Measurements from ENCODE around the gene IFT88. TPM values are rescaled to one million over a fixed set of nuclear protein-coding genes. Genes with fewer than 3 reads are reported as not detected.

IFT88 gene
- total RNA-seq, 1 experiment from 2014 or later = 5.2 TPM

DNA sequence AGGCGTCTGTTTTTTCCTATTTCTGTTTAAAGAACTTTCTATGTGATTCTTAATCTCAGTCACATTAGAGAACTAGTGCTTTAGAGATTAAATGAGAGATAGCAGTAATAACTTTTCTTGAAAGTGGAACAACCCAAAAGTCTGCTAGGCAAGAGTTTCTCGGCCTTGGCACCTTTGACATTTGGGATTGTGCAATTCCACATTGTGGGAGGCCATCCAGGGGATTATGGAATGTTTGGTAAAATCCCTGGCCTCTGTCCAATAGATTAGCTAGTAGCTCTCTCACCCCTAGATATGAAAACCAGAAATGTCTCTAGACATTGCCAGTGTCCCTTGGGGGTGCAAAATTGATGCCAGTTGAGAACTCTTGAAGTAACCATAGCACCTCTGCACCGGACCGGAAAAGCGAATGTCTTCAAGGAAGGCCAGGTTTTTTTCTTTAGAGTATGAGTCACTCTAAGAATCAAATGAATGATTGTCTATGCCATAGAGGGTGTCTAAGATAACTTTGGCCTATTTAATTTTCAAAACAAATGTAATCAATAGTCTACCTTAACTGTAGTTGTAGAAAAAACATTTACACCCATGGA is 91.6 kb downstream of the IFT88 start:
- Mint-ChIP-seq H3K27ac (no peak overlapping the region), H3K4me1 (no peaks in the 10 kb centered on the region), H3K27me3 (ENCODE audit: low read depth) (no peaks in the 10 kb centered on the region), H3K36me3 (ENCODE audit: insufficient read depth in 1 of 3, low read depth in 3 of 3) (no peaks in the 10 kb centered on the region), H3K9me3 (no peaks in the 10 kb centered on the region), H3K4me3 (no peak overlapping the region)
- no peak overlapping the region for H2AK5ac ChIP-seq (ENCODE audit: insufficient read length, low read length)
- no peaks in the 10 kb centered on the region for H3K27me3 ChIP-seq (ENCODE audit: insufficient read depth, low read length)
- no peak overlapping the region for H3K56ac ChIP-seq (ENCODE audit: insufficient read length, low read depth, low read length)
- H2BK120ac ChIP-seq (ENCODE audit: low read depth, low read length, poor library complexity, severe bottlenecking) = no peak overlapping the region
- no peak overlapping the region for H3K9ac ChIP-seq (ENCODE audit: extremely low read depth, insufficient read length, low read length)
- H2BK20ac ChIP-seq (ENCODE audit: low read depth, low read length, poor library complexity, severe bottlenecking) = no peak overlapping the region
- H3K4me2 ChIP-seq (ENCODE audit: insufficient read depth, insufficient read length, low read length) = no peak overlapping the region
- no peak overlapping the region for H2BK15ac ChIP-seq (ENCODE audit: low read depth, low read length)
- H3K23me2 ChIP-seq (ENCODE audit: insufficient read length, low read depth, low read length, poor library complexity, severe bottlenecking) = no peaks in the 10 kb centered on the region
- no peaks in the 10 kb centered on the region for H3K4me1 ChIP-seq (ENCODE audit: insufficient read depth, low read length)
- no peak overlapping the region for H4K91ac ChIP-seq (ENCODE audit: insufficient read length, low read depth, low read length)
- H2AFZ ChIP-seq (ENCODE audit: low read length) = no peak overlapping the region
- H3K79me1 ChIP-seq (ENCODE audit: insufficient read depth, low read depth, low read length, poor library complexity, severe bottlenecking) = no peaks in the 10 kb centered on the region
- H3K18ac ChIP-seq (ENCODE audit: insufficient read length, low read depth, low read length) = no peak overlapping the region
- H3K27ac ChIP-seq (ENCODE audit: insufficient read length, low read depth, low read length) = no peak overlapping the region
- TF ChIP-seq CTCF (conservative IDR thresholded peaks at IDR 0.05) = no peak
- H4K5ac ChIP-seq (ENCODE audit: insufficient read length, low read depth, low read length) = no peak overlapping the region
- H3T11ph ChIP-seq (ENCODE audit: low read length) = no peak overlapping the region
- H2BK12ac ChIP-seq (ENCODE audit: insufficient read length, low read depth, low read length) = no peak overlapping the region
- no peaks in the 10 kb centered on the region for H3K79me2 ChIP-seq (ENCODE audit: insufficient read depth, low read length)
- H3K4ac ChIP-seq (ENCODE audit: low read depth, low read length) = no peak overlapping the region
- H3K9me3 ChIP-seq (ENCODE audit: control insufficient read depth, low read depth, low read length) = no peaks in the 10 kb centered on the region
- H3K14ac ChIP-seq (ENCODE audit: insufficient read depth, low read length) = no peak overlapping the region
- no peaks in the 10 kb centered on the region for H4K20me1 ChIP-seq (ENCODE audit: control insufficient read depth, insufficient read depth, insufficient read length)
- no peak overlapping the region for H2BK5ac ChIP-seq (ENCODE audit: insufficient read length, low read length)
- no peak for DNase-seq
- no peak overlapping the region for H4K8ac ChIP-seq (replicated peaks; ENCODE audit: insufficient read length, low read depth, low read length)
- WGBS (ENCODE audit: extremely low coverage, insufficient read length, low lambda C conversion rate) = no CpG with 5 or more reads among the region's 5 CpGs
- no peak overlapping the region for H3K23ac ChIP-seq (ENCODE audit: insufficient read length, low read depth, low read length)

Measured in H9 (cell line).